Measurements from ENCODE around the gene PTH1R.

DNA sequence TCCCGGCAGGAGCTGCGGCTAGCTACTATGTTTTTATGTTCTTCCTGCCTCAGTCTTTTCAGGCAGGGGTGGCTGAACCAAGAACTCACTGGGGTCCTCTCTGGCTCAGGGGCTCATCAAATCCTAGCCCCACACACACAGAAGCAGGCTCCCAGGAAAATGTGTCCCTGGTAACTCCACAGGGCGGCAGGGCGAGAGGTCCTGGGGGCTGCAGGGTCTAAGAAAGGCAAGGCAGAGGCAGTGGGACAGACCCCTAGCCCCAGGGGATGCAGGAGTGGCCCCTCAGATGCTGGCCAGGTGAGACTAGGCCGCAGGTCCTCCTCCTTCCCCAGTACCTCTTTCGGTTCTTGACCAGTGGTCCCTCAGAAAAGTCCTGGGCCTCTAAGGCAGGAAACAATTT is 48.9 kb downstream of the PTH1R start:
- TF ChIP-seq SREBF2 (IDR thresholded peaks at IDR 0.05; ENCODE audit: low read length) (no peak), YY1 (IDR thresholded peaks at IDR 0.05; ENCODE audit: low read depth, low read length) (no peak), ATF7 (IDR thresholded peaks at IDR 0.05; ENCODE audit: low read depth) (no peak), POLR2A (IDR thresholded peaks at IDR 0.05; ENCODE audit: low read depth, low read length) (no peak)

All from GM12878 (cell line).